ENCODE data around the gene ITGAV. TPM values are rescaled to one million over a fixed set of nuclear protein-coding genes. Genes with fewer than 3 reads are reported as not detected.

ITGAV gene
- total and polyA plus RNA-seq, 12 donors = 17.2 to 292 (median 223) TPM

DNA sequence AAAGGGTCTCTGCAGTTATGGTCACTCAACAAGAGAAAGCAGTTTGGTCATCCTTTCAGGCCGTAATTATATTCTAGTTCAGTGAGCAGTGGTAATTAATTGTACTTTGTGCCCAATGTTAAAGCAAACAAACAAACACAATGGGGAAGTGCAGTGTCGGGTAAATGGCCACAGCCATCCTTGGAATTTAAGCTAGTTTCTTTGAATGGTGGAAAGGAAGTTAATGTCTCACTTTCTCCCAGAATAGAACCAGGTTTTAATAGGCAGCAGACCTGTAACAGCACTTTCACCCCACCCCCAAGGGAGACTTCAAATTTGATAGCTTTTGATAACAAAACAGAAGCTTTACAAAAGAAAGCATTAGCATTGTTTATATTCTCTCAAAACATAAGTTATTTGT is 20.0 kb upstream of the ITGAV start:
- intact Hi-C loops (cut with DNase I) = no loop called here
- 65 to 70% methylated on average over 2 of the region's 2 CpGs for WGBS, 2 donors
- Histone ChIP-seq H3K4me1 (peaks cover 0 to 4% (median 0%) of the 10 kb centered on the region in 9 donors), H3K27ac (no peak overlapping the region), H3K27me3 (no peaks in the 10 kb centered on the region), H3K9me3 (no peaks in the 10 kb centered on the region), H3K4me3 (no peak overlapping the region), H3K36me3 (no peaks in the 10 kb centered on the region)
- DNase-seq (no peak), ATAC-seq (no peak)
- no peak for TF ChIP-seq CTCF (IDR thresholded peaks at IDR 0.05)

DNA sequence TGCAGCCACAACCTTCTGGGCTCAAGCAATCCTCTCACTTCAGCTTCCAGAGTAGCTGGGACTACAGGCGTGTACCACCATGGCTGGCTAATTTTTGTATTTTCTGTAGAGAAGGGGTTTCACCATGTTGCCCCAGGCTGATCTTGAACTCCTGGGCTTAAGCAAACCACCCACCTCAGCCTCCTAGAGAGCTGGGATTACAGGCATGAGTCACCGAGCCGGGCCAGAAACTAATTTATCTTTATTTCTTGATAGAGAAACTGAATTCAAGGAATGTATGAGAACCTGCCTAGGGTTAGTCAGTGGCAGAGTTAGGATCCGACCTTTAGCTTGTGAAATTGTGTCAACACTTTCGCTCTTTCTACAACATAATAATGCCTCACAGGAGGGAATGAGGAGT is 19.3 kb upstream of the ITGAV start:
- H3K4me1 ChIP-seq = peaks cover 0 to 11% (median 2%) of the 10 kb centered on the region in 9 donors
- ATAC-seq = no peak
- no peaks in the 10 kb centered on the region for H3K9me3 ChIP-seq
- H3K27ac ChIP-seq = no peak overlapping the region
- no peak overlapping the region for H3K4me3 ChIP-seq
- TF ChIP-seq CTCF (IDR thresholded peaks at IDR 0.05) = no peak
- intact Hi-C loops (cut with DNase I) = no loop called here
- H3K36me3 ChIP-seq = no peaks in the 10 kb centered on the region
- DNase-seq = no peak
- no peaks in the 10 kb centered on the region for H3K27me3 ChIP-seq
- 87 to 91% methylated on average over 5 of the region's 5 CpGs for WGBS, 2 donors

- Histone ChIP-seq H3K9me3 (no peaks in the 10 kb centered on the region), H3K4me3 (no peak overlapping the region), H3K4me1 (peaks cover 0 to 25% (median 5%) of the 10 kb centered on the region in 9 donors), H3K36me3 (no peaks in the 10 kb centered on the region), H3K27ac (no peak overlapping the region), H3K27me3 (no peaks in the 10 kb centered on the region)
- ATAC-seq (no peak), DNase-seq (no peak)
- 97 to 98% methylated on average over 5 of the region's 5 CpGs for WGBS, 2 donors
- TF ChIP-seq CTCF (IDR thresholded peaks at IDR 0.05) = no peak
- intact Hi-C loops (cut with DNase I) = no loop called here
Observed at GRCh38 chr2:186572705-186573104, 17.2 kb upstream of the ITGAV start.

DNA sequence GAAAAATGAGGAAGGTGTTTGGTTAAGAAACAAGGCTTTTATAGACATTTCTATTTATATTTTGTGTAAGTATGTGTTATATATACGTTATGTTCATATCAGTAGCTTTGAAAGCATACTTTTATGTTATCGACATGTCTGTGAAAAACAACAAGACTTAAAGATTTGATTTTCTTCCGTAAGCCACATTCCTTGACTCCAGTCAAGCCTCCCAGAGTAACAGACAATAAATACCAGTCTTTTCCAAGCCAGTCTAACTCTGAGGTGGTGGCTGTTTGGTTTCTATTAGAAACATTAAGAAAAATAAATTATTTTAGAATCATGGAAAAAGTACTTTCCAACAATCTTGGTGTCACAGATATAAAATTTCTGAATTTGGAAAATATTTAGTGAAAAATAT is 16.3 kb upstream of the ITGAV start:
- peaks cover 0 to 25% (median 5%) of the 10 kb centered on the region in 9 donors for H3K4me1 ChIP-seq
- H3K4me3 ChIP-seq = no peak overlapping the region
- no peaks in the 10 kb centered on the region for H3K36me3 ChIP-seq
- H3K27me3 ChIP-seq = no peaks in the 10 kb centered on the region
- DNase-seq = no peak
- TF ChIP-seq CTCF (IDR thresholded peaks at IDR 0.05) = no peak
- WGBS, 2 donors = 93 to 94% methylated on average over 3 of the region's 3 CpGs
- H3K27ac ChIP-seq = no peak overlapping the region
- intact Hi-C loops (cut with DNase I) = no loop called here
- ATAC-seq = no peak
- no peaks in the 10 kb centered on the region for H3K9me3 ChIP-seq

Measured in heart right ventricle (tissue), 16 donors.